K562 (cell line): ENCODE measurements around the gene IGLON5. TPM values are rescaled to one million over a fixed set of nuclear protein-coding genes. Genes with fewer than 3 reads are reported as not detected.

ENCODE experiments used
- ARID4B ChIP-seq: sonication (generic); formaldehyde crosslinking; IDR thresholded peaks from 2 replicates; pipeline ENCODE4 v1.8.0; 2022; ENCODE audit warnings: mild to moderate bottlenecking, missing genetic modification reagents
- CTCF ChIP-seq, 3 experiments: IDR thresholded peaks in 2 of 3; conservative IDR thresholded peaks in 1 of 3; 2 replicates each; pipeline ENCODE4 v1.5.1; 2011 to 2012; ENCODE audit warnings: low read length in 3 of 3, mild to moderate bottlenecking in 3 of 3, control low read depth in 2 of 3, improper control_type of control experiment in 1 of 3, inconsistent platforms in 1 of 3, low read depth in 1 of 3, mixed read lengths in 1 of 3, moderate library complexity in 1 of 3; ENCODE audit not compliant: insufficient read depth in 2 of 3
- DEAF1 ChIP-seq: fragments of 450-650 bp; formaldehyde crosslinking; IDR thresholded peaks from 2 replicates; pipeline ENCODE4 v1.4.0; 2020; ENCODE audit warnings: mild to moderate bottlenecking, moderate library complexity
- FOXK2 ChIP-seq, 2 experiments: fragments of 450-650 bp; IDR thresholded peaks in 1 of 2; conservative IDR thresholded peaks in 1 of 2; 2 replicates each; pipeline ENCODE4 v1.6.1; 2016; ENCODE audit warnings: low read depth in 2 of 2, mild to moderate bottlenecking in 1 of 2
- HNRNPLL ChIP-seq: fragments of 200-400 bp; formaldehyde crosslinking; IDR thresholded peaks from 2 replicates; pipeline ENCODE4 v1.6.1; 2017; ENCODE audit warnings: low read length, low read depth, mild to moderate bottlenecking; ENCODE audit not compliant: poor library complexity, severe bottlenecking
- PHB2 ChIP-seq: fragments of 450-650 bp; IDR thresholded peaks from 2 replicates; pipeline ENCODE4 v1.6.1; 2017; ENCODE audit warnings: low read depth
- PHF20 ChIP-seq: fragments of 450-650 bp; IDR thresholded peaks from 2 replicates; pipeline ENCODE4 v1.6.1; 2018; ENCODE audit not compliant: partially characterized antibody
- ZNF407 ChIP-seq: fragments of 450-650 bp; IDR thresholded peaks from 2 replicates; pipeline ENCODE4 v1.6.1; 2016; ENCODE audit warnings: low read depth
- polyA plus RNA-seq, 8 experiments: library from polyadenylated mRNA; depleted of rRNA in 4 of 8; stranded (reverse) in 5 of 8; unstranded in 3 of 8; fragments of >200 nt; fragmentation: Nextera tagmentation in 2 of 8; fragmentation: Illumina TruSeq in 1 of 8; extraction: Ambion mirVana in 2 of 8; extraction: Trizol in 1 of 8; gene quantifications; 2 replicates each; pipeline versions ENCODE4 v1.2.1 to v1.2.3, GENCODE V29; 2011 to 2014; ENCODE audit warnings: inconsistent platforms in 1 of 8, missing spikeins in 1 of 8
- total RNA-seq, 7 experiments: library from RNA; depleted of rRNA in 6 of 7; stranded (reverse); fragments of >200 nt in 6 of 7; fragmentation: Illumina TruSeq in 2 of 7; extraction: Trizol in 2 of 7; gene quantifications; 2 replicates each; pipeline versions ENCODE4 v1.2.1 to v1.2.3, GENCODE V29; 2011 to 2021; ENCODE audit warnings: low replicate concordance in 1 of 7

Gene IGLON5
- total and polyA plus RNA-seq, 9 of the 15 experiments (the other 6 are each of a cell fraction or from before 2014, with no cell fraction given) = 0.03 to 0.22 (median 0.14) TPM; not detected in 2

- TF ChIP-seq CTCF (IDR thresholded peaks at IDR 0.05 in 2 of 3, conservative IDR thresholded peaks at IDR 0.05 in 1 of 3; ENCODE audit: insufficient read depth in 2 of 3, low read depth in 1 of 3, low read length in 3 of 3) = peak; percentile 87 to 95 (median 87)
- TF ChIP-seq ZNF407 = no peak
- peak; percentile 45 for TF ChIP-seq HNRNPLL
- TF ChIP-seq PHB2 = no peak
- TF ChIP-seq PHF20 = no peak
- TF ChIP-seq FOXK2 (conservative IDR thresholded peaks at IDR 0.05 in 1 of 2, IDR thresholded peaks at IDR 0.05 in 1 of 2; ENCODE audit: low read depth in 2 of 2) = peak in 1 of 2 experiments; percentile 57; a peak in 1 of 4 replicates
- TF ChIP-seq DEAF1 = peak; percentile 62
- TF ChIP-seq ARID4B (CRISPR knock-in tag) = peak; percentile 84
Observed at GRCh38 chr19:51338563-51339312, 27.3 kb downstream of the IGLON5 start (continued).
